Activated T-helper 1 cell treated with anti-CD3 and anti-CD28 coated beads, Interleukin-12 subunit alpha, Interleukin-12 subunit beta, Interleukin-2, Interleukin-4 antibody, amounts not matched to agents 30 ng/mL and 10 ng/mL and 1 ng/mL, durations not matched to agents 14 hours and 24 hours and 36 hours (primary cell): ENCODE measurements around the gene C17orf113. TPM values are rescaled to one million over a fixed set of nuclear protein-coding genes. Genes with fewer than 3 reads are reported as not detected.
"Not testable (repeated sequence)": the region's sequence is repeated elsewhere in the genome, so short reads cannot be mapped to it uniquely, and the experiment has no call there.

Experiments used
- DNase-seq: peaks from one replicate; pipeline ENCODE4 v3.0.0; 2021; ENCODE audit warnings: low spot score
- H3K27ac Mint-ChIP-seq: one replicate; pipeline ENCODE4 v1.8.0; 2021; ENCODE audit warnings: mild to moderate bottlenecking, mixed read lengths
- H3K27me3 Mint-ChIP-seq: one replicate; pipeline ENCODE4 v1.8.0; 2022; ENCODE audit warnings: mild to moderate bottlenecking, moderate library complexity, mixed read lengths; ENCODE audit not compliant: insufficient read depth
- H3K36me3 Mint-ChIP-seq: one replicate; pipeline ENCODE4 v1.8.0; 2021; ENCODE audit warnings: low read depth, mixed read lengths
- H3K4me1 Mint-ChIP-seq: one replicate; pipeline ENCODE4 v1.8.0; 2021; ENCODE audit warnings: low read depth, mixed read lengths
- H3K4me3 Mint-ChIP-seq: one replicate; pipeline ENCODE4 v1.8.0; 2021; ENCODE audit warnings: mild to moderate bottlenecking, moderate library complexity, mixed read lengths
- H3K9me3 Mint-ChIP-seq: one replicate; pipeline ENCODE4 v1.8.0; 2021; ENCODE audit warnings: mixed read lengths
- intact Hi-C: fragments of 100-400 bp; cut with micrococcal nuclease; formaldehyde crosslinking; loops from one replicate; pipeline ENCODE4 v1.15.1; 2024
- total RNA-seq: library from RNA; stranded (reverse); gene quantifications from 2 replicates; pipeline ENCODE4 v1.2.3, GENCODE V29; 2022

Gene C17orf113
- total RNA-seq, 1 donor from 2014 or later = 0.05 TPM

DNA sequence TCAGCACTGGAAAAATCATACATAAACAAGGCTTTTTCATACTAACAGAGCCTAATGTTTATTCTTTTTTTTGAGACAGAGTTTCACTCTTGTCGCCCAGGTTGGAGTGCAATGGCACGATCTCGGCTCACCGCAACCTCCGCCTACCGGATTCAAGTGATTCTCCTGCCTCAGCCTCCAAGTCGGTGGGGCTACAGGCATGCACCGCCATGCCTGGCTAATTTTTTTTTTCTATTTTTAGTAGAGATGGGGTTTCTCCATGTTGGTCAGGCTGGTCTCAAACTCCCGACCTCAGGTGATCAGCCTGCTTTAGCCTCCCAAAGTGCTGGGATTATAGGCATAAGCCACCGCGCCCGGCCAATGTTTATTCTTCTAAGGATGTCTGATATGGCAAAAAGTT is 36.7 kb downstream of the C17orf113 start:
- H3K27ac Mint-ChIP-seq = peak overlapping the region; percentile 32
- H3K4me3 Mint-ChIP-seq, H3K9me3 Mint-ChIP-seq, DNase-seq, H3K27me3 Mint-ChIP-seq, intact Hi-C loops: not testable (repeated sequence)
- H3K4me1 Mint-ChIP-seq = peaks cover 50% of the 10 kb centered on the region
- H3K36me3 Mint-ChIP-seq = peaks cover 15% of the 10 kb centered on the region

DNA sequence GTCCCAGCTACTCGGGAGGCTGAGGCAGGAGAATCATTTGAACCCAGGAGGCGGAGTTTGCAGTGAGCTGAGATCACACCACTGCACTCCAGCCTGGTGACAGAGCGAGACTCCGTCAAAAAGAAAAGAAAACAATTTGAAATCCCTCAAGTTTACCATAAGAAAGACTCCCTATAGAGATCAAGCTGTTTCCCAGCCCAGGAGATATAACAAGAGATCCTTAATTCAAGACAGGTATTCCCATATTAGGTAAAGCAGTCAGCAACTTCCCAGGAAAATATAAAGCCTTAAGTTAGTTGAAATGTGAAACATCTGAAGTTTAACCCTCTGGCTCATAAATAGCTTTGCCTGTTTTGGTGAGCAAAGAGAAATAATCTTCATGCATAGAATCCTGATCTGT is 38.0 kb downstream of the C17orf113 start:
- H3K27me3 Mint-ChIP-seq, H3K9me3 Mint-ChIP-seq, H3K27ac Mint-ChIP-seq, intact Hi-C loops, H3K4me3 Mint-ChIP-seq, DNase-seq: not testable (repeated sequence)
- peaks cover 37% of the 10 kb centered on the region for H3K4me1 Mint-ChIP-seq
- H3K36me3 Mint-ChIP-seq = peaks cover 15% of the 10 kb centered on the region

DNA sequence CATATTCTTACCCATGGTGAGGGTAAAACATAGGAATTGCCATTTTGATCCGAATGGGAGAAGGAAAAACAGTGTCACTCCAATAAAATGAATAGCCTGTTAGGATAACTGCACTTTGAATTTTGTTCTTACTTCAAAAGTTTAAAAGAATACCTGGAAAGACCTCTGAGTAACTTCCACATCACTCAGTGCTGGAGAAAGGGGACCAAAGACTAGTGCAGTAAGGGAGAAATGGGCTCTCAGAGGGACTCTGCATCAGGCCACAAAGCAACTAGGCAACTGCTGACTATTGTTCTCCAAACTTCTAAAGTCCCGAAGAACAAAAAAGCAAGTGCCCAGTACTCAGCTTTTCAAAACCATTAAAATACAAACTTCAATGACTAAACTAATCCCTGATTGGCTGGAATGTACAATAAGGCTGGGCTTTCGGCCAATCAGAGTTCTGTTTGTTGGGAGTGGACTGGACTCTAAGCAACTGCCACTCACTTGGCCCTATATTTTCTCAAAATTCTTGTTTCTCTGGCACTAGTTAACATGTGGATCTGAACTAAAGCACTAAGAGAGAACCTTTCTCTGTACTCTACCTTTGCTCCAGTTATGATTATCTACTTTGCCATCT is 39.4 kb downstream of the C17orf113 start:
- H3K4me1 Mint-ChIP-seq = peaks cover 32% of the 10 kb centered on the region
- H3K27ac Mint-ChIP-seq = peak overlapping the region; percentile 11
- H3K36me3 Mint-ChIP-seq = peaks cover 12% of the 10 kb centered on the region
- intact Hi-C loops = no loop called here
- H3K27me3 Mint-ChIP-seq = no peaks in the 10 kb centered on the region
- no peak overlapping the region for H3K4me3 Mint-ChIP-seq
- no peak for DNase-seq
- no peaks in the 10 kb centered on the region for H3K9me3 Mint-ChIP-seq

DNA sequence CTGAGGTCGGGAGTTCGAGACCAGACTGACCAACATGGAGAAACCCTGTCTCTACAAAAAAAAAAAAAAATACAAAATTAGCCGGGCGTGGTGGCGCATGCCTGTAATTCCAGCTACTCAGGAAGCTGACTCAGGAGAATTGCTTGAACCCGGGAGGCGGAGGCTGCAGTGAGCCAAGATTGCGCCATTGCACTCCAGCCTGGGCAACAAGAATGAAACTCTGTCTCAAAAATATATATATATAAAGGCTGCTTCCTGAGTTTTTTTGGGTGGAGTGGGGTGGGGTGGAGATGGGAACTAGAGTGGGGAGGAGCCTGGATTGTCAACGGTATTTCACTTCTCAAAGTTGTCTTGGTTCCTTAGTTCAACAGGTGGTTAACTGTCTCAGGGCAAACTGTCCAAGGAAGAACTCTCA is 40.1 kb downstream of the C17orf113 start:
- Mint-ChIP-seq H3K4me1 (peaks cover 27% of the 10 kb centered on the region), H3K36me3 (peaks cover 10% of the 10 kb centered on the region)
- H3K27ac Mint-ChIP-seq, H3K27me3 Mint-ChIP-seq, H3K4me3 Mint-ChIP-seq, DNase-seq, intact Hi-C loops, H3K9me3 Mint-ChIP-seq: not testable (repeated sequence)

DNA sequence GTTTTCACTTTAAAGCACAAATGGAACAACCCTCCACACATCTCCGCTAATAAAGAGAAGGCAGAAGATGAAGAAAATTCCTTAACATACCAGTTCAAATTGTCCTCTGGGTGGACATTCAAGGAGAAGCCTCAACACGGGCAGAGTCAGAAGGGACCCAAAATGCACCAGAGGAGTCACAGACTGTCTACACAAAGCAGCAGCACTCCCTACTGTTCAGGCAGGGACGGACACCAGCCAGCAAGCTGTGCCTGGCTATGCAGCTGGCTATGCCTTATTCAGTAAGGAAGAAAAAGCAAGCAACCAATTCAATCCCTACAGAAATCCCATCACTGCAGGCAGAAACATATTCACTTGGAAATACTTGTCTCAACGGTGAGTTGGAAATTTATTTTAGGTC is 41.2 kb downstream of the C17orf113 start:
- H3K9me3 Mint-ChIP-seq = no peaks in the 10 kb centered on the region
- intact Hi-C loops = no loop called here
- peak overlapping the region; percentile 10 for H3K27ac Mint-ChIP-seq
- H3K36me3 Mint-ChIP-seq = peaks cover 10% of the 10 kb centered on the region
- H3K27me3 Mint-ChIP-seq = no peaks in the 10 kb centered on the region
- peaks cover 30% of the 10 kb centered on the region for H3K4me1 Mint-ChIP-seq
- H3K4me3 Mint-ChIP-seq = no peak overlapping the region
- DNase-seq = no peak

DNA sequence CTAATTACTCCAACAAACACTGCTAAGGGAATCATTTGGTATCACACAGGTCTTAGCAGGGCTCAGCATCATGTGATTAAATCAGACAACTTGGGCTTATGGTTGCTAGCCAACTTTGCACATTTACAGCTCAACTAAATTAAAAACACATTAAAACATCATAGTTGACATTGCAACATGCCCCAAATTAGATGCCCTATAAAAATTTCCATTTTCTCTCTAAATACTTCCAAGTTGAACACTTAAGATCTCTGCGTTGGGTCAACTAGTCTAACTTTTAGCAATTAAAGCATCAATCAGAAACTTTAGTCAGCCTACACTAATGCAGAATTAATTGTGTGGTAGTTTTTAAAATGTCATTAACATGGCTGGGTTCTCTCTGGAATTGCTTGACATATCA is 45.2 kb downstream of the C17orf113 start:
- peaks cover 34% of the 10 kb centered on the region for H3K4me1 Mint-ChIP-seq
- no peak for DNase-seq
- H3K36me3 Mint-ChIP-seq = peaks cover 20% of the 10 kb centered on the region
- no peaks in the 10 kb centered on the region for H3K9me3 Mint-ChIP-seq
- H3K27me3 Mint-ChIP-seq = no peaks in the 10 kb centered on the region
- H3K27ac Mint-ChIP-seq = no peak overlapping the region
- intact Hi-C loops = no loop called here
- H3K4me3 Mint-ChIP-seq = no peak overlapping the region

DNA sequence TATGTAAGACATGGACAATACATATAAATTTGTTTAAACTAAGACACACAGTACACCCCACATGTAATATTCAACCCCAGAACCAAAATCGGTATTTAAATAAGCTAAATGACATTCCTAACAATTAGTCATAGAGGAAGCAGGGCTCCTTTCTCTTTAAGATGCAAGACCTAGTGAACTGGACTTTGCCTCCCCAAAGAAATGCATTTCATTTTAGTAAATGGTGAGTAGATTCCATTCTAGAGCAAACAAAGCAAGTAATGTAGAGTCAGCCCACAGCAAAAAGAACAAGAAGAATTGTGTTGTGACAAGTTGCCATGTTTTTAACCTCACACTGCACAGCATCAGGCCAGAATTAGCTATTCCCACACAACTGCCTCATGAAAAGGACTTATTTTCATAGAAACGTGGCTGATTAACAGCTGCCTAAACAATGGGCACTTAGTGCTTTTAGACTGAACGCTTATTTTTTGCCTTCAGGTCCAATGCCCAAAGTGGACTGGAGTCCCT is 47.6 kb downstream of the C17orf113 start:
- H3K27ac Mint-ChIP-seq = no peak overlapping the region
- H3K27me3 Mint-ChIP-seq = no peaks in the 10 kb centered on the region
- H3K36me3 Mint-ChIP-seq = peaks cover 24% of the 10 kb centered on the region
- no peak overlapping the region for H3K4me3 Mint-ChIP-seq
- intact Hi-C loops = no loop called here
- DNase-seq = no peak
- H3K4me1 Mint-ChIP-seq = peaks cover 34% of the 10 kb centered on the region
- no peaks in the 10 kb centered on the region for H3K9me3 Mint-ChIP-seq

DNA sequence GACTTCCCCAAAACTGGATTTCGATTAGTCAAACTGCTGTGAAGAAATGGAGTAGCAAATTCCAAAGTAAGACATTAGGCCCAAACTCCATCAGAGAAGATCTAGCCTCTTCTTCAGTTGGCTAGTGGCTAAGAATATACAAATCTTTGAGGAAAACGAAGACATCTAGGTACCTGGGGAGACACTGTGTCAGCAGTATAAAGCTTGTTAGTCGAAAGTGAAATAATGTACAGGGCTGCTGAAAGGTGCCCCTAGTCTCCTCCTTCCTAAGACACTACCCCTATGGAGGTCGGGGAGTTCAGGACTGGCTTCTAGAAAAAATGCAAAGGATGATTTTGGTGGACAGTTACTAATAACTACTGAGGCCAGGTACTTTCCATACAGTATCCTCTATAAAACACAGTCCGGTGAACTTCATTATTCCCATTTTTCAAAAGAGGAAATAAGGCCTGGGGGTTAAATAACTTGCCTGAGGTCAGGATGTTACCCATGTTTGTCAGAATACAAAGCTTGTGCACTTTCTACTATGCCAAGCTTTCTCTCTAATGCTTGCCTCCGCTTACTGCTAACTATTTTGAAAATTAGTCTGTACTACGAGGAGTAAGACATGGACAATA is 48.1 kb downstream of the C17orf113 start:
- DNase-seq = no peak
- Mint-ChIP-seq H3K36me3 (peaks cover 26% of the 10 kb centered on the region), H3K4me3 (no peak overlapping the region), H3K4me1 (peaks cover 34% of the 10 kb centered on the region), H3K27me3 (no peaks in the 10 kb centered on the region), H3K27ac (no peak overlapping the region), H3K9me3 (no peaks in the 10 kb centered on the region)
- intact Hi-C loops = no loop called here

DNA sequence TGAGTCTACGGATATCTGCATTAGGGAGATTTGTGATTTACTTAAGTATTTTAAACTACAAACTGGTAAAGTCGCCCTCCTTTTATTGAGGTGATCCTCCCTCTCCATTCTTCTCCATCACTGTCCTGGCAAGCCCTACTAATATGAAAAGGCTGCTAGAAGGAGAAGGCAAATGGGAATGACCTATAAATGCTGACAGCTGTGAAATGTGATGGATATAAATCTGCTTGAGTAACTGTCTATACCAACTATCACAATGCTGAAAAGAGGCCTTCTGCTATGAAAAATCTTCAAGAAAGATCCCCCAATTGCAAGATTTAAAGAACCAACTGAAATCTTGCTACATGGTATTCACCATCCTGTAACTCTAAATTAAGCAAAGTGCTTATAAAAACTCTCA is 48.7 kb downstream of the C17orf113 start:
- peaks cover 27% of the 10 kb centered on the region for H3K36me3 Mint-ChIP-seq
- H3K4me3 Mint-ChIP-seq = no peak overlapping the region
- intact Hi-C loops = no loop called here
- H3K4me1 Mint-ChIP-seq = peaks cover 38% of the 10 kb centered on the region
- no peaks in the 10 kb centered on the region for H3K9me3 Mint-ChIP-seq
- no peak for DNase-seq
- no peak overlapping the region for H3K27ac Mint-ChIP-seq
- H3K27me3 Mint-ChIP-seq = no peaks in the 10 kb centered on the region

DNA sequence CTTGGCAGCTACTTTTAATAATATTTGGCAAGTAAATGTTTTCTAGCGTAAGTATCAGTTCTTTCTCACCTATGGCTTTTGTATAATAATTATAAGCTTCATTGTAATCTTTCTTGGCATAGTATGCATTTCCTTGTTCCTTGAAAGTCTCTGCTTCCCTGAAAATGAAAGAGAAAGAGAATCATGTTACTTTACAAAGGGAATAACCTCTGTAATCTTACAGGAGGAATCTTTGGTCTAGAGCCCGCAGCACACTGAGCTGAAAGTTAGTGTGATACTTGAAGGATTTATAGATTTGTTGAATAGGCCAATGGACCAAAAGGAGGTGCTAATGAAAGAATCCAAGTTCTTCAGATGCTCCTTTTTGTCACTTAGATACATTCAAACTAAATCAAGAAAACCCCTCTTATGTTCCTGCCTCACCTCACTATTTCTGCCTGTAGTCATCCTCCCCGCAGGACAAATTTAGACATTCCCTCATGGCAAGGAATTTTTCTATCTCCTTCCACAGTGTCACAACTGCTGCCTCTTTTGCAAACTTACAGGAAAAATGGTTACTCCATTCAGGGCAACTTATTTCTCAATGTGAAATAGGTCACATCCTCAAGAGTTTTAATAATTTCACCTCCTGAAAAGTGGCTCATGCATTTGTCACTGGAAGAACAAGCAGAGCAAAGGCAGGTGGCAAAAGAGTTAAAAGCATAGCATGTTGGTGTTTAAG is 49.8 kb downstream of the C17orf113 start:
- H3K4me3 Mint-ChIP-seq = no peak overlapping the region
- no peaks in the 10 kb centered on the region for H3K9me3 Mint-ChIP-seq
- H3K4me1 Mint-ChIP-seq = peaks cover 48% of the 10 kb centered on the region
- no peaks in the 10 kb centered on the region for H3K27me3 Mint-ChIP-seq
- no peak for DNase-seq
- intact Hi-C loops = no loop called here
- peaks cover 37% of the 10 kb centered on the region for H3K36me3 Mint-ChIP-seq
- no peak overlapping the region for H3K27ac Mint-ChIP-seq

DNA sequence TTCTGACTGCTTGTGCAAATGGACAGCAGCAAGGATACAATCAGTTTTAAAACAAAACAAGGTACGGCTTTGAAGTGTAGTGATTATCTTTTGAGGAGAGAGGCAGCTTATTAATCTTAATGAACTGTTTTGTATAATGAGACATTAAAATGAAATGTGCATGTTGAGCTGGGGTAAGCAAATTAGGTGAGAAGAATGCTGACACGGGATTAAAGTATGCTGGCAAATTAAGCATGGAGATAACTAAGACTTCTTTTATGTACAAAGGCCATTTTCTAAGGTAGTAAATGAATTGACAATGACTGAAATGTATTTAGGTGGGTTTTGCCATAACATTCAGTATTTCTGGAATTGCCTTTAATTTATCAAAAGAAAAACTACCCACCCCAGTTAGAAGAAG is 51.9 kb downstream of the C17orf113 start:
- DNase-seq = no peak
- Mint-ChIP-seq H3K36me3 (peaks cover 46% of the 10 kb centered on the region), H3K9me3 (no peaks in the 10 kb centered on the region), H3K27ac (no peak overlapping the region), H3K4me3 (no peak overlapping the region), H3K27me3 (no peaks in the 10 kb centered on the region), H3K4me1 (peaks cover 41% of the 10 kb centered on the region)
- intact Hi-C loops = no loop called here

DNA sequence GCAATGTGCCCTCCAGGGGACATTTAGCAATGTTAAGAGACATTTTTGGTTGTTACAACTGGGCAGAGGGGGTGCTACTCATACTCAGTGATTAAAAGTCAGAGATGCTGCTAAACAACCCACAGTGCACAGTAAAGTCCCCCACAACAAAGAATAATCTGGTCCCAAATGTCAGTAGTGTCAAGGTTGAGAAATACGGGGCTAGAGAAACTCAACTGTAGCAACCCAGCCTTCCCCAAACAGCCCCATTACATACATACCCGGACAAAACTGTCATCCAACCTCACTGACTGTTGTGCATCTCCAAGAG is 53.6 kb downstream of the C17orf113 start:
- H3K9me3 Mint-ChIP-seq = no peaks in the 10 kb centered on the region
- no peak for DNase-seq
- peaks cover 44% of the 10 kb centered on the region for H3K36me3 Mint-ChIP-seq
- H3K27me3 Mint-ChIP-seq = no peaks in the 10 kb centered on the region
- no peak overlapping the region for H3K27ac Mint-ChIP-seq
- intact Hi-C loops = no loop called here
- H3K4me3 Mint-ChIP-seq = no peak overlapping the region
- peaks cover 27% of the 10 kb centered on the region for H3K4me1 Mint-ChIP-seq

DNA sequence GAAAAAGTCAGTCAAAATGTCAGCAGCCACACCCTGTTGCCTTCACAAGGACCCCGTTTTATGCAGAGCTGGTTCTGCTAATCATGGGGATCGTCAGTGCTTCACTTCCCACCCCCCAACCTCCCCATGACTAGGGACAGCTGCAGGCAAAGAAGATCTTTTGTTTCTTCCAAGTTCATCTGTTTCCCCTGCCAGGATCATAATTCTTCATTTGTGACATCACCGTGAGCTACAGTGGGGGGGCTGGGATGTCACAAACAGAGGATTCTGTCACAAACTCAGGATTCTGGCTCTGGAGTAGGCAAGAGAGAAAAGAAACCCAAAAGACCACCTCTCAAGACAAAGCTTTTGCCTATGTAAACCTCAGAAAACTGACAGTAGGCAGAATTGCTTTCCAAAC is 57.8 kb downstream of the C17orf113 start:
- peaks cover 57% of the 10 kb centered on the region for H3K36me3 Mint-ChIP-seq
- peaks cover 14% of the 10 kb centered on the region for H3K4me1 Mint-ChIP-seq
- no peaks in the 10 kb centered on the region for H3K9me3 Mint-ChIP-seq
- no peak overlapping the region for H3K4me3 Mint-ChIP-seq
- no peaks in the 10 kb centered on the region for H3K27me3 Mint-ChIP-seq
- DNase-seq = no peak
- H3K27ac Mint-ChIP-seq = no peak overlapping the region
- intact Hi-C loops = no loop called here
